ENCODE measurements around the gene ADIG. TPM values are rescaled to one million over a fixed set of nuclear protein-coding genes. Genes with fewer than 3 reads are reported as not detected.

The ADIG gene
- total RNA-seq, 1 donor = not detected

GRCh38 chr20:38538789-38539188, 42.2 kb upstream of the ADIG start:
- Histone ChIP-seq H3K27ac (ENCODE audit: low read depth, low read length) (no peak overlapping the region), H3K79me2 (ENCODE audit: insufficient read depth, low read length) (no peaks in the 10 kb centered on the region), H2AFZ (ENCODE audit: low read length) (no peak overlapping the region), H3K9me3 (ENCODE audit: low read depth, low read length) (no peaks in the 10 kb centered on the region), H4K20me1 (ENCODE audit: insufficient read depth, low read length) (no peaks in the 10 kb centered on the region), H3K4me1 (ENCODE audit: insufficient read depth, low read length) (peaks cover 15% of the 10 kb centered on the region), H3K4me3 (ENCODE audit: insufficient read depth, low read length) (no peak overlapping the region), H3K36me3 (ENCODE audit: insufficient read depth, low read length) (peaks cover 73% of the 10 kb centered on the region), H3K27me3 (ENCODE audit: insufficient read depth, low read length) (no peaks in the 10 kb centered on the region), H3K4me2 (ENCODE audit: insufficient read depth, low read length) (no peak overlapping the region)
- DNase-seq (ENCODE audit: insufficient read length, low spot score, missing footprints) = no peak
- TF ChIP-seq CTCF (IDR thresholded peaks at IDR 0.05; ENCODE audit: extremely low read depth, low read depth, low read length) = no peak

- H3K4me2 ChIP-seq (ENCODE audit: insufficient read depth, low read length) = no peak overlapping the region
- H3K36me3 ChIP-seq (ENCODE audit: insufficient read depth, low read length) = peaks cover 75% of the 10 kb centered on the region
- TF ChIP-seq CTCF (IDR thresholded peaks at IDR 0.05; ENCODE audit: extremely low read depth, low read depth, low read length) = no peak
- no peaks in the 10 kb centered on the region for H3K79me2 ChIP-seq (ENCODE audit: insufficient read depth, low read length)
- H3K4me3 ChIP-seq (ENCODE audit: insufficient read depth, low read length) = no peak overlapping the region
- H3K27ac ChIP-seq (ENCODE audit: low read depth, low read length) = no peak overlapping the region
- no peak overlapping the region for H2AFZ ChIP-seq (ENCODE audit: low read length)
- no peaks in the 10 kb centered on the region for H3K9me3 ChIP-seq (ENCODE audit: low read depth, low read length)
- no peaks in the 10 kb centered on the region for H3K27me3 ChIP-seq (ENCODE audit: insufficient read depth, low read length)
- DNase-seq (ENCODE audit: insufficient read length, low spot score, missing footprints) = no peak
- no peaks in the 10 kb centered on the region for H3K4me1 ChIP-seq (ENCODE audit: insufficient read depth, low read length)
- no peaks in the 10 kb centered on the region for H4K20me1 ChIP-seq (ENCODE audit: insufficient read depth, low read length)
Observed at GRCh38 chr20:38543014-38543906, 37.7 kb upstream of the ADIG start.

DNA sequence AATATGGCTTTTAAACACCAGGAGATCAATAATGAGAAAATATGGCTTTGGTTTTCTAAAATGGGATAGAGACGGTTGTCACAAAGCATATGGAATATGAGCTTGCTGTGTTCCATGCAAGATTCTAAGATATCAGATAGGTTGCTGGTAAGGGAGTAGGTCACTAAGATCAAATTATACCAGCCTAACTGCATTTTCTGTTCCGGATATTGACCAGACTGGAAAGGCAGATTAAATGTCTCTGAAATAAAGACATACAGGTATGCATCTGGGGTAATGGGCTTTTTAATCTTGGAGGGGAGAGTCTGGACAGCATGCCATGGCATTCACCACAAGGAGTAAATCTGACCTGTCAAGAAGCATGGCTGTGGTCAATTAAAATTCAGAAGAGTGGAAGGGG, 35.2 kb upstream of the ADIG start:
- no peak overlapping the region for H3K4me3 ChIP-seq (ENCODE audit: insufficient read depth, low read length)
- no peaks in the 10 kb centered on the region for H3K79me2 ChIP-seq (ENCODE audit: insufficient read depth, low read length)
- H4K20me1 ChIP-seq (ENCODE audit: insufficient read depth, low read length) = no peaks in the 10 kb centered on the region
- no peaks in the 10 kb centered on the region for H3K27me3 ChIP-seq (ENCODE audit: insufficient read depth, low read length)
- H2AFZ ChIP-seq (ENCODE audit: low read length) = no peak overlapping the region
- no peak for TF ChIP-seq CTCF (IDR thresholded peaks at IDR 0.05; ENCODE audit: extremely low read depth, low read depth, low read length)
- no peaks in the 10 kb centered on the region for H3K9me3 ChIP-seq (ENCODE audit: low read depth, low read length)
- peaks cover 80% of the 10 kb centered on the region for H3K36me3 ChIP-seq (ENCODE audit: insufficient read depth, low read length)
- H3K4me2 ChIP-seq (ENCODE audit: insufficient read depth, low read length) = no peak overlapping the region
- H3K27ac ChIP-seq (ENCODE audit: low read depth, low read length) = no peak overlapping the region
- no peak for DNase-seq (ENCODE audit: insufficient read length, low spot score, missing footprints)
- H3K4me1 ChIP-seq (ENCODE audit: insufficient read depth, low read length) = no peaks in the 10 kb centered on the region

DNA sequence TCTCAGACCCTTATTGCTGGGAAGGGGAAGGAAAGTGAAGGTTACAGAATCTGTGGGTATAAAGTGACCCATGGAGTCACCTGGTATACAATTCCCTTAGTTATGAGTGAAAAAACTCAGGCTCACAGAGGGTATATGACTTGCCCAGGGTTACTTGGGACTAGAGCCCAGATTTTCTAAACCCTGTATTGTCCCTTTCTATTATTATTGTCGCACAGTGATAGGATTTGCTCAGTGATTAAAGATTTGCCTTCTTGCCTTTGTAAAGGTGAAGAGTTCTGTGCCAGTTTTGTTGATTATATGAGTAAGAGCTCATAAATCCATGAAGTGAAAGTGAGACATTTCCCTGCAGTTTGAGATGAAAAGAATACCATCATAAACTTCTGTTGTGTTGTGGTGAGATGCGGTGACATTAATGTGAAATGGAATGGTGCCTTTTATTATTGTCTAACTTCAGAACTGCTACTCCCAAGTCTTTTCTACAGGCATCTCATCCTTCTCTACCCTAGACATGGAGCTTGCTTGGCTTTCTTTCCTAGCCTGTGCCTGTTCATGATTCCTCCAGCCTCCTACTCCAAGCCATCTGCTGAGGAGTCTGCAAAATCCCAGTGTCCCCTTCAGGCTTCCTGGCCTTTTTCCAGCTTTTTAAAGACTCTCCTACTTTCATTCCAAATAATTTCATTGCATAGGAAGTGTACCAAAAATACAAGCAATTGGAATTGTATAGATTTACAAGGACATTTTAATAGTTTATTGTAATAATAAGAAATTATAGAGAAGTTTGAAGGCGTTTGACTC, 33.5 kb upstream of the ADIG start:
- DNase-seq (ENCODE audit: insufficient read length, low spot score, missing footprints) = no peak
- Histone ChIP-seq H3K27ac (ENCODE audit: low read depth, low read length) (no peak overlapping the region), H4K20me1 (ENCODE audit: insufficient read depth, low read length) (no peaks in the 10 kb centered on the region), H3K27me3 (ENCODE audit: insufficient read depth, low read length) (no peaks in the 10 kb centered on the region), H3K4me3 (ENCODE audit: insufficient read depth, low read length) (no peak overlapping the region), H3K4me1 (ENCODE audit: insufficient read depth, low read length) (no peaks in the 10 kb centered on the region), H3K36me3 (ENCODE audit: insufficient read depth, low read length) (peaks cover 77% of the 10 kb centered on the region), H2AFZ (ENCODE audit: low read length) (no peak overlapping the region), H3K4me2 (ENCODE audit: insufficient read depth, low read length) (no peak overlapping the region), H3K9me3 (ENCODE audit: low read depth, low read length) (no peaks in the 10 kb centered on the region), H3K79me2 (ENCODE audit: insufficient read depth, low read length) (no peaks in the 10 kb centered on the region)
- TF ChIP-seq CTCF (IDR thresholded peaks at IDR 0.05; ENCODE audit: extremely low read depth, low read depth, low read length) = no peak
